Activated CD4-positive, CD25-positive, alpha-beta regulatory T cell (primary cell): ENCODE data around the gene A1BG.
"Not testable (repeated sequence)": the region's sequence is repeated elsewhere in the genome, so short reads cannot be mapped to it uniquely, and the experiment has no call there.

Source experiments
- DNase-seq, 4 experiments: peaks; one replicate each; lab custom pipeline; 2025; lab: John Stamatoyannopoulos, UW

The A1BG gene

DNA sequence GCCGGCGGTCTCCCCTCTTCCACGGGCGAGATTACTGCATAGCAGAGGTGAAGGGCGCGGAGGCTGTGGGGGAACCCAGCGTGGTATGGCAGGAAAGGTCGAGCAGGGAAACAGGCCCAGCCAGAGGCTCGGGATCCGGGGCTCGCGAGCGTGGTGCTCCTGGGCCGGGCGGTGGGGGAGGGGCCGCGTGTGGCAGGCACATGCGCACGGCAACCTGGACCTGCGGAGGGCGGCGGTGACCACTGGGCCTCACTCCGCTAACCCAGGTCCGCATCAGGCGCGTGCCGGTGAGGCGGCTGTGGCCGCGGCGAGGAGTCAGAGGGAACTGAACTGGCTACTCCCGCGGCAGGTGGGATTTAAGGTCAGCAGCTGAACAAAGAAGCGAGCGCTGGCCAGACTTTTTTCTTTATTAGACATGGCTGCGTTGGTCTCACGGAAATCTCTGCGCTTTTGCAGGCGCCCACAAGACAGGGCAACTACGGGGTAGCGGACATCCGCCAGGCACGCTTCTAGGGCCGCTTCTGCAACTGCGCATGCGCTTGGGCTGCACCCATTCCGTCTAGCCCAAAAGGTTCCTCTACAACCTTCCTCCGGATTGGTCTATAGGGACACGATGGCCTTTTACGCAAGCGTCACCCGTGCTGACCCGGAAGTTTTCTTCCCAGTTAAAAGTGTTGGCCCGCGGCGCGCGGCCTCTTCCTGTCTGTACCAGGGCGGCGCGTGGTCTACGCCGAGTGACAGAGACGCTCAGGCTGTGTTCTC, 33.5 kb upstream of the A1BG start, which contains the start of gene RPS5:
RPS5 (plus strand) TSS at position 694 of the 762 bp plus-strand sequence. CDS start 869 bp downstream, outside the sequence.
- DNase-seq, result peak; percentile 91 to 92 (median 92)

DNA sequence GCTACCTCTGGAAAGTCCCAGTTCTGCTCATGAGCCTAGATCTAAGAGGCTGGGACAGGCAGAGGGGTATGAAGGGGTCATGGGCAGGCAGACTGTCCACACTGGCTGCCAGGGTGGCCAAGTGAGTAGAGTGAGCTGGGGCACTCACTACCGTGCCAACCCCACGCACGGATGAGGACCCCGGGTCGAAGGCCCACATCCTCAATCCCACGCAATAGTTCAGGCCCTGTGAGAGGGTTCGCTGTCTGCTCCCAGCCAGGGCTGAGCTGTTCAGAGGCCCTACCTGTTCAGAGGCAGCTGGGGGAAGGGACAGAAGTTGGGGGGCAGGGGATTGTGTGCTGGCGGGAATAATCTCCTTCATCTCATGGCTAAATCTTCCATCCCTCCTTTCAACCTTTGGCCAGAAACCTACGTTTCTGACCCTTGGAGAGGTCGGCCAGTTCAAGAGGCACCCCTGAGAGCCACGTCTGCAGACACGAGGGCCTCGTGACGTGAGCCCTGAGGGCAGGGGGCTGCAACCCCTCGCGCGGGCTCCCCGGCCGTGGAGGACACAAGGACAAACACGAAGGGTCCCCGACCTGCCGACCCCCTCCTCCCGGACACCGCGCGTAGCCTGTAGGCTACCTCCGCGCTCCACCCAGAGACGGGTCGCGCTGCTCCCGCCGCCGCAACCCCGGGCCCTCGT, 32.7 kb upstream of the A1BG start:
- no peak for DNase-seq

DNA sequence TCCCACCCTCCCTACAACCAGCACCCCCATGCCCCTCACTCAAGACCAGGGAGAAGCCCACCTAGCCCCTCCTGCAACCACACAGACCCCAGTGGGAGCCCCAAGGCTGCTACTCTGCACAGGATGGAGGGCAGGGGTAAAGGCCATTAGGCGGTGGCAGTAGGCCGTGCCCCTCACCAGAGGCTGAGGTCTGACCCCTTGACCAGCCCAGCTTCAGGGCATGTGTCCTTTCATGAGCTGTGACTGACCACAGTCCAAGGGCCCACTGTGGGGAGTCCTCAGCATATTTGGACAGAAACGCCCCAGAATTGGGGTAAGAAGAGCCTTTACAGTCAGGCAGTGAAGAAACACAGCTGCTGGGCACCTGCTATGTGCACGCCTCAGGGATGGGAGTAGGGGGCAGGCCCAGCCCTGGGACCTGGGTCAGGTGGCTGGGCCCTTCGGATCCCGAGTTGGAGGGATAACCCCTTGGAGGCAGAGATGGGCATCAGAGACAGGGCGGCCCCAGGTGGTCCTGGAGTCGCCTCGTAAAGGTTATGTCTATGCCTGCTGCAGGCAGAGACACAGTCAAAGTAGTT, 32.1 kb upstream of the A1BG start:
- DNase-seq, result no peak

DNA sequence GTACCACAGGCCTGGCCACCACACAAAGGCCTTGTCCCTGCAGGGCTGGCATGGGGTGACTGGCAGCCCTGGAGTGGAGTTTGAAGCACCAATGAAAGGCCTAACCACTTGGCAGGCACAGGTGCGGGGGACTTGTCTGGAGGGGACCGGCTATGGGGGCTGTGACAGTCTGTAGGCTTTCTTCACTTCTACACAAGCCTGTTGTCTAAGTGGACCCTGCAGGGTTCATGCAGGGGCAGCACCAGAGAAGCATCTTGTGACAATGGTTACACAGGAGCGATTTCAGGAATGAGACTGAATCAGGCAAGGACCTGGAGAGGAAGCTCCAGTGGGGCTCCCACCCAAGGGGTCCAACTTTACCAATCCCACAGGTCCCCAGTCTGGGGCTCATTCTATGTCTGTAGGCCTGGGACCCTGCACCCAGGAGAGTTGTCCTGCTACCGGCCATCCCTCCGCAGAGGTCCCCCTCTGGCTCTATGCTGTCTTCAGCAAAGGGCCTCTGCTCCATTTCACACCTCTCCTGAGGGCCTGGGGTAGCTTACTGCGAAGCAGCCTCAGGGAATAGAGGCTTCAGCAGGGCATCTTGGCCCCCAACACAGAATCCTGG, 29.8 kb upstream of the A1BG start:
- no peak for DNase-seq

DNA sequence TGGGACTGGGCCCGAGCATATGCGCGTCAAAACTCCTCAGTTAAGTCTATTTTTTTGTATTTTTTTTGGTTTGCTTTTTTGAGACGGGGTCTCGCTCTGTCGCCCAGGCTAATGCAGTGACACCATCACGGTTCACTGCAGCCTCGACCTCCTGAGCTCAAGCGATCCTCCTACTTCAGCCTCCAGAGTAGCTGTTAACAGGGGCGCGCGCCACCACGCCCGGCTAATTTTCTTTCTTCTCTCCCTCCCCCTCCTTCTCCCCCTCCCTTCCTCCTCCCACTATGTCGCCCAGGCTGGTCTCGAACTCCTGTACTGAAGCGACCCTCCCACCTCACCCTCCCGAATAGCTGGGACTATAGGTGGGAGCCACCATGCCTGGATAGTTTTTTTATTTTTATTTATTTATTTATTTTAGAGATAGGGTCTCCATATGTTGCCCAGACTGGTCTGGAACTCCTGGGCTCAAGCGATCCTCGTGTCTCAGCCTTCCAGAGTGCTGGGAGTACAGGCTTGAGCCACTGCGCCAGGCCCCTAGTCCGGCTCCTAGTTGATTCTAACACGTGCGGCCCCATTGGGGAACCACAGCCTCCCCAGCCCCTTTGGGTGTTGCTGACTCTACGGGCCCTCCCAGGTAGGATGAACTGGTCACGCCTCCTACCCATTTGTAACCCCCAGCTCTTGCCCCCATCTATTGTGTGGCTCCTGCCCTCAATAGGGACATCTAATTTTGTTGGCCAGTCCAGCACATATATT, 28.3 kb upstream of the A1BG start:
- DNase-seq, result no peak

DNA sequence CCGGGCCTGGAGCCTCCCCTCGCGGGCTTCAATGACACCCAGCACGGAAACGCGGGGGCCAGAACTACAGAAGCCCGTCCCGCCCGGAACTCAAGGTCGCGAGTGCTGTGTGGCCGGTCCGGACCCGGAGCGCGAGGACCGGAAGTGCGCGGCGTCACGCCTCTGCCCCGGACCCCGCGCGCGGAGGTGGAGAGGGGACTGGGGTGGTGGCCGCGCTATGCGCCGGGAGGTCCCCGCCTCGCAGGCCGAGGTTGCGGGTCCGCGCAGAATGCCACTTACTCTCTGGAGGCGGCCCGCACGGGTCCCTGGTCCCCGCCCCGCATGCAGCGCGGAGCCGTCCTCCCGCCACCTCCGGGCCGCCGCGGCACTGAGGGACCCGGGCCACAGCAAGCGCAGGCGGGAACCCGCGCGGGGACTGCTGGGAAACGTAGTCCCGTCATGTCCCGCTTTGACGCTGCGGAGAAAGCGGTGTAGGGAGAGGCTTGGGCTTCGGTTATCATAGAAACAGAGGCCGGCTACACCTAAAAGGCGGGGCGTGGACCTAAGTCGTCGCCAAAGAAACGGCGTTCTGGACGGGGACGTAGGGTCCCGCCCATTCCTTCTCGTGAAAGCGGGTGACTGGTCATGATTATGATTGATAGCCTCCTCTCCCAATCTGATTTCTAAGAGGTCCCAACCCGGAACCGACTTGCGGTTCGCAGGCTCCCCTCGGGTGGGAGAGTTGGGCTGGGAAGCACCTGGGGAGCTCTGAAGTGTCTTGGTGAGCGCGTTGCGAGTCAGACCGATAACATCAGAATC, 27.6 kb upstream of the A1BG start, which contains the start of gene ZNF837:
ZNF837 (minus strand) TSS at position 369 of the 798 bp plus-strand sequence. CDS start 11,698 bp downstream, outside the sequence.
- DNase-seq, result peak; percentile 88 to 97 (median 94)

DNA sequence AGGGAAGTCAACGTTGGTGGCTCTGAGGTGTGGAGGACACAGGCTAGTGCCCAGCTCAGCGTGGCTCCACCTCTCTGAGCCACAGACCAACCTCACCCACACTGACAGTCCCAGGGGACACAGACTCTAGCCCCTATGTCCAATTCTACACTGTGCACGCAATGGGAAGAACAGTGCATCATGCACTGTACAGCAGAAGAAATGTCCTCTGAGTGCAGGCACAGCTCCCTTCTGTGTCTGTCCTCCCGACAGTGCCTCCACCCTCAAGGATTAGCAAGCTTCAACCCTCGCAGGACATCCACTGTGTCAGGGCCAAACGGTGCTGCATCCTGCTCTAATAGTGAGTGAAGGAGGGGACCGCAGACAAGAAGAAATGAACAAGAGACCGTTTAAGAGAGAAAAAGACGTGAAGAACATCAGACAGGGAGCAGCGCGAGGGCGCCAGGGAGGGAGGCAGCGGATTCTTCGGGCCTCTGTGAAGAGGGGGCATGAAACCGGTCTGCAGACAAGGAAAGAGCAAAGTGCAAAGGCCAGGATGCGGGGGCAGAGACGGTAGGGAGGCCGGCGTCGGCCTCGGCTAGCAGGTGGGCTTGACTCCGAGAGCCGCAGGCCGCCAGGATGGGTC, 26.9 kb upstream of the A1BG start:
- no peak for DNase-seq

DNA sequence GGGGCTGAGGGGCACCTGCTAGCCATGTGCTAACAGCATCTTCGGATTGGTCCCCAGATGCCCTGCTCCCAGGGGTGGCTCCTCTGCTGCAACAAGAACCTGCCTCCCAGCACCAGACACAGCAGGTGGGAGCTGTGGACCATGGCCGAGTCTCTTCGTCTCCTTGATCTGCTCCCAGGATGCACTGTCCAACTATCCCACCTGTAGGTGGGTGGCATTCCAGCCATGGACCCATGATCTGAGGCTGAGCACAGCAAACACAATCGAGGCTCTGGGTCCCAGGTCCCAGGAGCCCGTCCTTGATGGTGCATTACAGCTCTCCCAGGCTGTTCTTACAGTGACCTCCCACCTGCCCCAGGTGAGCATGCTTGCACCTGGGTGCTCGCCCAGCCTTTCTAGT, 26.0 kb upstream of the A1BG start:
- no peak for DNase-seq

DNA sequence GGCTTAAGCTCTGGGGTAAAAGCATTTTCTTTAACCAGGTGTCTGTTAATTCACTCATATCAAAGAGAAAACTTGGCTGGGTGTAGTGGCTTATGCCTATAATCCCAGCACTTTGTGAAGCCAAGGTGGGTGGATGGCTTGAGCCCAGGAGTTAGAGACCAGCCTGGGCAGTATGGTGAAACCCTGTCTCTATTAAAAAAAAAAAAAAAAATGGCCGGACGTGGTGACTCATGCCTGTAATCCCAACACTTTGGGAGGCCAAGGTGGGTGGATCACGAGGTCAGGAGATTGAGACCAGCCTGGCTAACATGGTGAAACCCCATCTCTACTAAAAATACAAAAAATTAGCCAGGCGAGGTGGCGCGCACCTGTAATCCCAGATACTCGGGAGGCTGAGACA, 23.4 kb upstream of the A1BG start:
- not testable (repeated sequence) for DNase-seq

DNA sequence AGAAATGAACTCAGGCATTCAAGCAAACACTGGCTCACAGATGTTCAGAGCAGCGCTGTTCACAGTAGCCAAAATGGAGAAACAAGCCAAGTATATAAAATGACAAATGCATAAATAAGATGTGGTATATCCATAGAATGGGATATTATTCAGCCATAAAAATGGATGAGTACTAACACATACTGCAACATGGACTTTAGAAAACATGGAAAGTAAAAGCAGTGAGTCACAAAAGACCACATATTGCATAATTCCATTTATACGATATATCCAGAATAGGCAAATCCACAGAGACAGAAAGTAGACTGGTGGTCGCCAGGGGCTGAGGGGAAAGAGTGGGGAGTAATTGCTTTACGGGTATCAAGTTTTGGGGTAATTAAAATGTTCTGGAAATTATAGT, 20.9 kb upstream of the A1BG start:
- DNase-seq, result no peak

DNA sequence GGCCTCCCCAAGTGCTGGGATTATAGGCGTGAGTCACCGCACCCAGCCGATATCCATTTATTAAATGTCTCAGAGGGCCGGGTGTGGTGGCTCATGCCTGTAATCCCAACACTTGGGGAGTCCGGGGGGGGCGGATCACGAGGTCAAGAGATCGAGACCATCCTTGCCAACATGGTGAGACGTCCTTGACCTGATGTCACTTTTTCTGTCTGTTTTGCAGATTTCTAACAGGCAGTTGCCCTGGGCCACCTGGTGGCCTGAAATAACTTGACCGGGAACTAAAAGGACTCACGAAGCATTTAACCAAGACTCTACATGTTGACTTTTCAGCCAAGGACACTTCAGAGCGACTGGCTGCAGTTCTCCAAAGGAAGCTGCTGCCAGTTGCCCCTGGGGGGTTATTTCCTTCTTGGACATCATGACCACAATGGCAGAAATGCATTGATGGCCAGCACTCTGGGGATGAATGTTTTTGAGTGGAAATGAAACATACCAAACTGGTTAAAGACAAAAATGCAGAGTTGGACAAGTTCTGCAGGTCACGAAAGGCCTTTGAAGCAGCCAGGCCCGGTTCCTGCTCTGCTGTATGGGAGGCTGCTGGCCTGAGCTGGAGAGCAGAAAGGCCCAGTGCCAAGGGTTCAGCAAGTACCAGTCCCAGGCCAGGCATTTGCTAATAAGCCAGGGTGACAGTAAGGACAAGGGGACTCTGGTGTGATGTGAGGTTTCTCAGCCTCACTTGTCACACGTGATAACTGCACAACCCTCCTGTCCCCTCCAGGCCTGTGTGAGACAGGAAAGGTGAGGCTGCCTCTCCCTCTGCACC, 19.2 kb upstream of the A1BG start:
- DNase-seq, result no peak

DNA sequence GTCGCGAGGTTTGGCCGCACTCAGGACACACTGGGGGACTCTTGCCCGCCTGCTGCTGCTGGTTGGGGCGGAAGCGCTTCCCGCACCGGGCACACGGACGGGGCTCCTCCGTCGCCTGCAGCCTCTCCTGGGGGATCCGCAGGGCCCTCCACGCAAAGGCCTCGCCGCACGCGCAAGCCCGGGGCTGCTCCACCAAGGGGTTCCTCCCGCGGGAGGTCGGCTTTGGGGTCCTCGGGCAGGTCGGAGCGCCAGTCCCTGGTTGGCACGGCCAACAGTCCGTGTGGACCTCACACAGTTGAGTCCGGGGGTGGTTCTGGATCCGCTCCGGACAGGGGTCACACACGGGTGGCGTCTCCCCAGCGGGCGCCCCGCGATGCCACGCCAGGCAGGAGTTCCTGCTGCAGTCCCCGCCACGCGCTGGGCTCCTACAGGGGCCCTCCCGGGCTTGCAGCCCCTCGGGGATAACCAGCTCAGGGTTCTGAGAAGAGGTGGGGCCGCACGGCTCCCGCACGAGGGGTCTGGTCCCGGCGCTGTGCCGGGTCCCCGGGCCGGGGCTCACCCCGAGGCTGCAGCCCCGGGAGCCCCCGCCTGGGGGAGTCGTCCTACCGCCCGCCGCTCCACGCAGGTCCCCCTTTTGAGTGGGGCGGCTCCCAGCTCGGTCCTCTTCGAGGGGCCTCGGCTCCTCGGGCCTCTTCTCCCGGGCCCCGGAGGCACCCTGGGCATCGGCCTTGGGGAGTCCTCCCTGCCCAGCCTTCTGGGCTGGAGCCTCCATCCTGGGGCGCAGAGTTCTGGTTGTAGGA, 15.5 kb upstream of the A1BG start:
- DNase-seq, result no peak

DNA sequence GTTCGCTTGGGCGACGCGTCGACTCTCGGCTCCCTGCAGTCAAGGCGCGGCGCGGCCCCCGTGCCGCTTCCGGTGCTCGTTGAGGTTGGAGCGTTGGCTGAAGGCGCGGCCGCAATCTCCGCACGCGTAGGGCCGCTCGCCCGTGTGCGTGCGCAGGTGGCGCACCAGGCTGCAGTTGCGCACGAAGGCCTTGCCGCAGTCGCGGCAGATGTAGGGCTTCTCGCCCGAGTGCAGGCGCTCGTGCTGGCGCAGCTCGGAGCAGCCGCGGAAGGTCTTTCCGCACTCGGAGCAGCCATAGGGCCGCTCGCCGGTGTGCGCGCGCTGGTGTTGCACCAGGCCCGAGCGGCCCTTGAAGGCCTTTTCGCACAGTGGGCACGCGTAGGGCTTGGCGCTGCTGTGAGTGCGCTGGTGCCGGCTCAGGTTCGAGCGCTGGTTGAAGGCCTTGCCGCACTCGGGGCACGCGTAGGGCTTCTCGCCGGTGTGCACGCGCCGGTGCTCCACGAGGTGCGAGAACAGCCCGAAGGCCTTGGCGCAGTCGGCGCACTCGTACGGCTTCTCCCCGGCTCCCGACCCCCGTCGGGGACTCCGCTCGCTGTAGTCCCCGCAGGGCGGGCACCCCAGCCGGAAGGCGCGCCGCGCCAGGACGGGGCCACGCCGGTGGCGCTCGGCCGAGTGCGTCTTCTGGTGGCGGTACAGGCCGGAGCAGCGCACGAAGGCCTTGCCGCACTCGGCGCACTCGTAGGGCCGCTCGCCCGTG, 14.6 kb upstream of the A1BG start:
- DNase-seq, result no peak

DNA sequence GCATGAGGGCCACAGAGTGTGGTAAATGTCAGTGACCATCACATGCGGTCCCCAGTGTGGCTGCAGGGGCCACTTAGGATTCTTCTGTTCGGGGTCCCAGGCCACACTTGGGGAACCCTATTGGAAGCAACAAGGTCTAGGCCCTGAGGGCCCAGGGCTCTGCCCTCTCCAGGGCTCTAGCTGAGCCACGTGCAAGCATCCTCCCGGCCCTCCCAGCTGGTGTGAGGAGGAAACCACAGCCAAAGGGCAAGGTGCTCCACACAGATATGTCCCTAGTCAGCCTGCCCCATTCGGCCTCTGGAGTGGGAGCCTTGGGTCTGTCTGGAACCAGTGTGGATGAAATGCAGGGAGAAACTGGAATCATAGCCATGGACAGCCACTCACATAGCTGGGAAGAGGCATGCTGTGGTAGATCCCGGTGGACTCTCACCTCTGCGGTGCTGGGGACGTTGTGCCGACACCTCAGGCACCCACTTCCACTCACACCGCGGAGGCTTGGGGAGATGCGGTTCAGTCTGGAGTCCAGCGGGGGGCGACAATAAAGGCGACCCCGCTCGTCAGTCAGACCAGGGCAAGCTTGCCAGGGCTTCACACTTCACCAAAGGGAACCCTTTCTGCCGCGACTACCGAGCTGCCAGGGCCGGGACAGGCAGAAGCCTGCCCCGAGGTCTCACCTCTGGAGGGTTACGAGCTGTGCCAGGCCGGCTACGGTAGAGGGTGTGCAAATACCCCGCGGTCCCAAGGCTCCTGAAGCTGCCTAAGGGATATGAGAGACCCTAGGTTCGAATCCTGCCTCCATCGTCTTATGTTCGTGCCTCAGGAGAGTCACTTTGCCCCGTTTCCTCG, 13.5 kb upstream of the A1BG start:
- no peak for DNase-seq

DNA sequence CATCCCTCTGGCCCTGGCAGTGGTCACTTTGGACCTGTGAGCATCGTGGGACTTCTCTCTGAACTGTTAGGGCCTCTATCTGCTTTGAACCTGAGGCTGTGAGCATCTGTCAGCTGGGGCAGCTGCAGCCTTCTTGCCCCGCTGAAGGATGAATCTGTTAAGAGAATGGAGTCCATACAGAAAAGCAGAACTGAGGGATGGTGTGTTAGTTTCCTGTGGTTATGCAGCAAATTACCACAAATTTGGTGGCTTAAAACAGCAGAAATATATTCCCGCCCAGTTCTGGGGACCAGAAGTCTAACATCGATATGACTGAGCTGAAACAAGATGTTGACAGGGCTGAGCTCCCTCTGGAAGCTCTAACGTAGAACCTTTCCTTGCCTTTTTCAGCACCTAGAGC, 10.9 kb upstream of the A1BG start:
- DNase-seq, result no peak

DNA sequence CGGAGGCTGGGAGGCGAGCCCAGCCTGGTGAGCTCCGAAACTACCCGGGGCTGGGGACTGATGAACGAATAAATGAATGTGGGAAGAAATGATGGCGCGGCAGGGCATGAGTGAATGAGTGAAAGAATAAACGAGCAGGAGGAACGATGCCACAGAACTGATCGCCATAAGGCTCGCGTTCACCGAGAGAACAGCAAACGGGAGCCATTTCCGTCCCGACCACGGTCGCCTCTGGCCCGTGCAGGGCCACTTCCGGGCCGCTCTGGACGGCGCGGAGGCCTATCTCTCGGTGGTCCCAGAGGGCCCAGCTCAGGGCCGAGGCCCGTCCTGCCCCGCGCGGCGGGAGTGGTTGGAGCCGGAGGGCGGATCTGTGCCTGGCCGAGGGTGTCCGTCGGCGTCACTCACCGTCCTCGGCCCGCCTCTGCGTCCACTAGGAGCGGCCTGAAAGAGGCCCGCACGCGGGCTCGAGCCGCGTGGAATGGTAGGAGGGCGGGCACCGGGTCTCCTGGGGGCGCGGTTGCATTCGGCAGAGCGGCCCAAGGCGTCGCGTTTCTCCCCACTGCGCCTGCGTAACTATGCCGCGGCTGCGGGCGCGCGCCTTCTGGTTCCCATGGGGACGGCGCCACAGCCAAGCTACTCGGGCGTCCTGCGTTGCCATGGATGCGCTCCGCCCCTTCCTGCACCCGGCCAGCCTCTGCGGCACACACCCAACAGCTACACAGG, 9.1 kb upstream of the A1BG start, which contains the start of gene ZNF497:
ZNF497 (minus strand) TSS at position 480 of the 723 bp plus-strand sequence. CDS start 5,116 bp downstream, outside the sequence.
- peak; percentile 89 to 95 (median 94) for DNase-seq
